Kidney (tissue), 14 donors: ENCODE measurements around the gene HOXB3. TPM values are rescaled to one million over a fixed set of nuclear protein-coding genes. Genes with fewer than 3 reads are reported as not detected.
A peak's percentile ranks its signal among the peaks of the same experiment; 100 is the strongest.

Experiments used
- DNase-seq, 5 donors: peaks; one replicate each; pipeline ENCODE4 v3.0.0-alpha.2; 2013 to 2020
- FAIRE-seq: peaks from 2 replicates; lab custom pipeline; 2012; peaks lifted over from hg19 to GRCh38; lab: Jason Lieb, UNC
- H3K27ac ChIP-seq, 2 donors: one replicate each; pipeline ENCODE4 v1.7.0; 2013; ENCODE audit warnings: low read depth in 2 of 2, low read length in 2 of 2, inconsistent platforms in 1 of 2
- H3K27me3 ChIP-seq: one replicate; pipeline ENCODE4 v1.7.1; 2013; ENCODE audit warnings: low read length, inconsistent platforms; ENCODE audit not compliant: control insufficient read depth, insufficient read depth
- H3K36me3 ChIP-seq, 3 donors: one replicate each; pipeline versions ENCODE4 v1.7.0 to v1.7.1; 2013; ENCODE audit warnings: low read length in 3 of 3, control low read depth in 1 of 3, inconsistent platforms in 1 of 3; ENCODE audit not compliant: insufficient read depth in 3 of 3, control insufficient read depth in 2 of 3
- H3K4me1 ChIP-seq, 3 donors: one replicate each; pipeline versions ENCODE4 v1.7.0 to v1.7.1; 2013; ENCODE audit warnings: low read length in 3 of 3, inconsistent platforms in 1 of 3, low read depth in 1 of 3; ENCODE audit not compliant: control insufficient read depth in 2 of 3, insufficient read depth in 2 of 3
- H3K4me3 ChIP-seq, 3 donors: one replicate each; pipeline versions ENCODE4 v1.7.0 to v1.8.1; 2013; ENCODE audit warnings: low read length in 3 of 3, control low read depth in 1 of 3, inconsistent platforms in 1 of 3
- H3K9ac ChIP-seq, 3 donors: one replicate each; pipeline versions ENCODE4 v1.7.0 to v1.7.1; 2013; ENCODE audit warnings: low read length in 3 of 3, control low read depth in 1 of 3, inconsistent platforms in 1 of 3
- H3K9me3 ChIP-seq, 3 donors: one replicate each; pipeline versions ENCODE4 v1.7.0 to v1.7.1; 2013; ENCODE audit warnings: low read length in 3 of 3, control low read depth in 1 of 3, inconsistent platforms in 1 of 3; ENCODE audit not compliant: control insufficient read depth in 2 of 3, insufficient read depth in 1 of 3
- CTCF ChIP-seq: IDR thresholded peaks from 3 replicates; pipeline ENCODE4 v1.5.1; 2012; ENCODE audit warnings: mild to moderate bottlenecking, moderate library complexity, borderline replicate concordance; ENCODE audit not compliant: insufficient read depth; ENCODE audit errors: extremely low read depth
- intact Hi-C: fragments of 100-400 bp; cut with DNase I; formaldehyde crosslinking; loops from one replicate; pipeline ENCODE4 v1.11.1; 2022
- polyA plus RNA-seq: library from polyadenylated mRNA; stranded (reverse); fragments of 350-450 nt; fragmentation: Illumina TruSeq; extraction: RNeasy Lipid Tissue Mini Kit (QIAGEN cat#74804); gene quantifications from one replicate; pipeline ENCODE4 v1.2.3, GENCODE V29; 2014; ENCODE audit warnings: low read depth, low replicate concordance; ENCODE audit not compliant: insufficient read depth
- total RNA-seq: library from RNA; stranded (reverse); fragmentation: NEBNext Ultra II Directional; extraction: Animal tissue kit (Norgen Biotek cat#: 25700); gene quantifications from one replicate; pipeline ENCODE4 v1.2.1, GENCODE V29; 2021
- donor health status: control.
- donor health status: control.
- donor health status: control.
- donor health status: control.
- donor health status: control.
- donor health status: DM: yes; HTN: yes; CAD: no.
- donor health status: Normal renal cell carcinoma (clear cell type).

HOXB3 gene
- total and polyA plus RNA-seq, 2 donors from 2014 or later = 12.1 to 99.0 TPM

- Histone ChIP-seq H3K36me3 (no peaks in the 10 kb centered on the region), H3K9me3 (no peaks in the 10 kb centered on the region), H3K4me3 (no peak overlapping the region), H3K4me1 (peaks cover 0 to 4% (median 0%) of the 10 kb centered on the region in 3 donors), H3K27ac (no peak overlapping the region), H3K9ac (no peak overlapping the region), H3K27me3 (no peaks in the 10 kb centered on the region)
- intact Hi-C loops = no loop called here
- TF ChIP-seq CTCF = no peak
- FAIRE-seq (no peak), DNase-seq (no peak)
Measured at GRCh38 chr17:48515925-48516900, 73.8 kb downstream of the HOXB3 start.

- TF ChIP-seq CTCF = no peak
- H3K9me3 ChIP-seq = no peaks in the 10 kb centered on the region
- peaks cover 0 to 4% (median 0%) of the 10 kb centered on the region in 3 donors for H3K4me1 ChIP-seq
- no peak for FAIRE-seq
- no peak overlapping the region for H3K27ac ChIP-seq
- intact Hi-C loops = no loop called here
- no peak overlapping the region for H3K9ac ChIP-seq
- H3K27me3 ChIP-seq = no peaks in the 10 kb centered on the region
- H3K4me3 ChIP-seq = no peak overlapping the region
- no peak for DNase-seq
- H3K36me3 ChIP-seq = no peaks in the 10 kb centered on the region
Measured at GRCh38 chr17:48514477-48514876, 75.6 kb downstream of the HOXB3 start.

- Histone ChIP-seq H3K27me3 (no peaks in the 10 kb centered on the region), H3K9ac (no peak overlapping the region), H3K4me3 (peak overlapping the region in 1 of 3 donors; percentile 46), H3K4me1 (peaks cover 0 to 4% (median 0%) of the 10 kb centered on the region in 3 donors), H3K27ac (no peak overlapping the region), H3K9me3 (no peaks in the 10 kb centered on the region), H3K36me3 (no peaks in the 10 kb centered on the region)
- FAIRE-seq (no peak), DNase-seq (no peak)
- intact Hi-C loops = no loop called here
- TF ChIP-seq CTCF = no peak
Measured at GRCh38 chr17:48513666-48514455, 76.2 kb downstream of the HOXB3 start.
